Retinal pigment epithelial cell (primary cell): Measurements from ENCODE around the gene ROBO1.

ENCODE experiments used
- DNase-seq: peaks from one replicate; pipeline ENCODE4 v3.0.0-alpha.2; 2010; ENCODE audit warnings: low read depth
- H3K4me3 ChIP-seq: 2 replicates; pipeline ENCODE4 v1.5.1; 2011; ENCODE audit warnings: mild to moderate bottlenecking, low read length, control low read depth, moderate library complexity
- TF ChIP-seq, protein P1 (sequence below): conservative IDR thresholded peaks from 2 replicates; pipeline ENCODE4 v1.5.1; 2011; ENCODE audit warnings: low read depth, low read length, control low read depth, inconsistent platforms

The ROBO1 gene

DNA sequence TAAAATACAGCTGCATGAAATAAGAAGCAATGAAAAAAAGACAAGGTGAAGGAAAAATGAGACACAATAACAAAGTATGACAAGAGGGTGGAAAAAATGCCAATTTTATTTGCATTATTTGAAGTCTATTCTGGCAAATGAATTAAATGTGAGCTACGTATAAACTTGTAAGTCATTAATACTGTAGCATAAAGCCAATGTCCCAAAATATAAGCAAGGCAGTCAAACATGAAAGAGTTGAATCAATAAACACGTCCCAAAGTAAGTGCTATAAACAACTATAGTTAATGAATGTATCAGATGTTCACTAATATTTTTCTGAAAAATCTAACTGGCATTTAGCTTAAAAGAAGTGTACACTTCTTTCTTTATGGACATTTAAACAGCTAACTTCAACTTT lies 481.9 kb downstream of the ROBO1 start:
- no peak for DNase-seq
- TF ChIP-seq, protein P1, sequence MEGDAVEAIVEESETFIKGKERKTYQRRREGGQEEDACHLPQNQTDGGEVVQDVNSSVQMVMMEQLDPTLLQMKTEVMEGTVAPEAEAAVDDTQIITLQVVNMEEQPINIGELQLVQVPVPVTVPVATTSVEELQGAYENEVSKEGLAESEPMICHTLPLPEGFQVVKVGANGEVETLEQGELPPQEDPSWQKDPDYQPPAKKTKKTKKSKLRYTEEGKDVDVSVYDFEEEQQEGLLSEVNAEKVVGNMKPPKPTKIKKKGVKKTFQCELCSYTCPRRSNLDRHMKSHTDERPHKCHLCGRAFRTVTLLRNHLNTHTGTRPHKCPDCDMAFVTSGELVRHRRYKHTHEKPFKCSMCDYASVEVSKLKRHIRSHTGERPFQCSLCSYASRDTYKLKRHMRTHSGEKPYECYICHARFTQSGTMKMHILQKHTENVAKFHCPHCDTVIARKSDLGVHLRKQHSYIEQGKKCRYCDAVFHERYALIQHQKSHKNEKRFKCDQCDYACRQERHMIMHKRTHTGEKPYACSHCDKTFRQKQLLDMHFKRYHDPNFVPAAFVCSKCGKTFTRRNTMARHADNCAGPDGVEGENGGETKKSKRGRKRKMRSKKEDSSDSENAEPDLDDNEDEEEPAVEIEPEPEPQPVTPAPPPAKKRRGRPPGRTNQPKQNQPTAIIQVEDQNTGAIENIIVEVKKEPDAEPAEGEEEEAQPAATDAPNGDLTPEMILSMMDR, result no peak
- H3K4me3 ChIP-seq, result no peak overlapping the region

DNA sequence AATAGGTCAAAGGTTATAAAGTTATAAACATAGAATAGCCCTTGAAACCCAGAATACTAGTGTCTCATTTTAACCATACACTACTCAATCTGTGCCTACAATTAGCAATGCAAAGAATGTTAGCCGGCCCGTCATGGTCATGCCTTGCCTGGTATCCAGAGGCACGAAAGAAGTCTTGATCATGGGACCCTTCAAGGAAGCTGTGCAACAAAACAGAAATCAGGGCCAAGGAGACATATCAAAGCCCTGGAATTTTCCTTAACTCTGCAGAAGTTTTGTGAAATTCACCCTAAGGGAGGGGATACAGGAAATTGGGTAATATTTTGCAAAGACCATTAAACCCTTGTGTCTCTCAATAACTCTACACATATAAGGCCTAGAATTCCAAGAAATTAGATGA lies 482.4 kb downstream of the ROBO1 start:
- TF ChIP-seq, protein P1, result no peak
- DNase-seq, result no peak
- H3K4me3 ChIP-seq, result no peak overlapping the region

GRCh38 chr3:79284781-79285180 lies 483.0 kb downstream of the ROBO1 start:
- TF ChIP-seq, protein P1, result no peak
- no peak for DNase-seq
- no peak overlapping the region for H3K4me3 ChIP-seq

- DNase-seq, result no peak
- H3K4me3 ChIP-seq, result no peak overlapping the region
- TF ChIP-seq, protein P1, result no peak
Observed at GRCh38 chr3:79278681-79279080, 489.1 kb downstream of the ROBO1 start.

- TF ChIP-seq, protein P1, result no peak
- H3K4me3 ChIP-seq, result no peak overlapping the region
- no peak for DNase-seq
Observed at GRCh38 chr3:79268422-79268821, 499.4 kb downstream of the ROBO1 start.

DNA sequence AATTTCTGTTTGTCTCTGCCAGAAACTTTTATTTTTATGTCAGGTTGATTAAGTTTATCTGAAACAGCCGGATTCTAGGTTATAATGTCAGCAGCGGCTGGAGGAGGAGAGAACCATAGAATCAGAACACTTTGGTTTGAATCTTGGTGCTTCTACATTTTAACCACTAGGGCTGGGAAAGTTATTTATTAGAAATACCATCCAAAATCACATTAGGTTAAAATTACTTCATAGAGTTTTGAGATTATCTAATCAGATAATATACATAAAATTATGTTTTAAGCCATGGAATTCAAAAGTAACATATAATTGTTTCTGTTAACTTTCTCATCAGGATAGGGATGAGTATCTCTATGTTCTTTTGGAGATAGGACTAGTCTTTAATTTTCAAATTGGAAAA lies 502.9 kb downstream of the ROBO1 start:
- DNase-seq, result no peak

GRCh38 chr3:79263423-79263822 lies 504.4 kb downstream of the ROBO1 start:
- H3K4me3 ChIP-seq, result no peak overlapping the region
- no peak for DNase-seq
- TF ChIP-seq, protein P1, result no peak

More for the DNA sequence above, 502.9 kb downstream of the ROBO1 start:
- TF ChIP-seq, protein P1, result no peak
- H3K4me3 ChIP-seq, result no peak overlapping the region
